GM23248 (cell line): ENCODE measurements around the gene TBXAS1. TPM values are rescaled to one million over a fixed set of nuclear protein-coding genes. Genes with fewer than 3 reads are reported as not detected.

Experiments
- DNase-seq: peaks from one replicate; pipeline ENCODE4 v3.0.0-alpha.2; 2015
- H2AFZ ChIP-seq: fragments of 200-600 bp; sonication (generic); 2 replicates; pipeline ENCODE4 v1.6.1; 2016; ENCODE audit warnings: antibody characterized with exemption
- H3F3A ChIP-seq: fragments of 200-600 bp; sonication (generic); 2 replicates; pipeline ENCODE4 v1.6.1; 2016; ENCODE audit warnings: mild to moderate bottlenecking, antibody characterized with exemption, mixed run types; ENCODE audit not compliant: insufficient read depth
- H3K27ac ChIP-seq: fragments of 200-600 bp; sonication (generic); 2 replicates; pipeline ENCODE4 v1.5.1; 2016; ENCODE audit warnings: mild to moderate bottlenecking
- H3K27me3 ChIP-seq: fragments of 200-600 bp; sonication (generic); replicated peaks from 2 replicates; pipeline ENCODE4 v1.6.1; 2016; ENCODE audit warnings: mild to moderate bottlenecking; ENCODE audit not compliant: insufficient read depth
- H3K36me3 ChIP-seq: fragments of 200-600 bp; sonication (generic); 2 replicates; pipeline ENCODE4 v1.6.1; 2016; ENCODE audit warnings: low read depth, mild to moderate bottlenecking
- H3K4me1 ChIP-seq: fragments of 200-600 bp; sonication (generic); 2 replicates; pipeline ENCODE4 v1.6.1; 2016; ENCODE audit warnings: mild to moderate bottlenecking; ENCODE audit not compliant: insufficient read depth
- H3K4me2 ChIP-seq: fragments of 200-600 bp; sonication (generic); one replicate; pipeline ENCODE4 v1.6.1; 2016; ENCODE audit warnings: mild to moderate bottlenecking; ENCODE audit not compliant: unreplicated experiment
- H3K4me3 ChIP-seq: fragments of 200-600 bp; sonication (generic); 2 replicates; pipeline ENCODE4 v1.5.1; 2016; ENCODE audit warnings: mild to moderate bottlenecking
- H3K79me2 ChIP-seq: fragments of 200-600 bp; sonication (generic); 2 replicates; pipeline ENCODE4 v1.6.1; 2016; ENCODE audit warnings: mild to moderate bottlenecking; ENCODE audit not compliant: insufficient read depth
- H3K9ac ChIP-seq: fragments of 200-600 bp; sonication (generic); 2 replicates; pipeline ENCODE4 v1.6.1; 2016; ENCODE audit warnings: mild to moderate bottlenecking
- H3K9me2 ChIP-seq: fragments of 200-600 bp; sonication (generic); 2 replicates; pipeline ENCODE4 v1.6.1; 2016; ENCODE audit warnings: mixed run types, mild to moderate bottlenecking, moderate library complexity; ENCODE audit not compliant: insufficient read depth
- H3K9me3 ChIP-seq: fragments of 200-600 bp; sonication (generic); one replicate; pipeline ENCODE4 v1.6.1; 2017; ENCODE audit warnings: low read depth
- H4K20me1 ChIP-seq: fragments of 200-600 bp; sonication (generic); 2 replicates; pipeline ENCODE4 v1.6.0; 2016; ENCODE audit not compliant: insufficient read depth
- EZH2 ChIP-seq: fragments of 200-600 bp; sonication (generic); IDR thresholded peaks from 2 replicates; pipeline ENCODE4 v1.6.1; 2018; ENCODE audit warnings: antibody characterized with exemption, mild to moderate bottlenecking; ENCODE audit not compliant: insufficient read depth, poor library complexity, severe bottlenecking
- EZH2phosphoT487 ChIP-seq: fragments of 200-600 bp; sonication (generic); IDR thresholded peaks from 2 replicates; pipeline ENCODE4 v1.6.1; 2018; ENCODE audit warnings: antibody characterized with exemption, moderate library complexity, mild to moderate bottlenecking, low read depth; ENCODE audit not compliant: insufficient read depth
- WGBS, 2 experiments: methylation state at CpG; one replicate each; pipeline ENCODE4 v1.1.6; 2015 to 2017; ENCODE audit warnings: low lambda C conversion rate in 2 of 2, low coverage in 1 of 2; ENCODE audit errors: missing lambda C conversion rate in 2 of 2; 5-methylcytosine and 5-hydroxymethylcytosine counted together
- in situ Hi-C: fragments of 300-500 bp; cut with MboI; formaldehyde crosslinking; loops from 2 replicates; pipeline ENCODE4 v1.15.0; 2020
- polyA plus RNA-seq: library from polyadenylated mRNA; unstranded; fragments of >200 nt; fragmentation: Nextera tagmentation; extraction: Ambion mirVana; gene quantifications from 2 replicates; pipeline ENCODE4 v1.2.1, GENCODE V29; 2016
- total RNA-seq: library from RNA; depleted of rRNA; stranded (reverse); fragments of >200 nt; shearing (Covaris generic); gene quantifications from 2 replicates; pipeline ENCODE4 v1.2.3, GENCODE V29; 2014

TBXAS1 gene
- total and polyA plus RNA-seq, 2 experiments from 2014 or later, result 0.49 TPM; not detected in 1

DNA sequence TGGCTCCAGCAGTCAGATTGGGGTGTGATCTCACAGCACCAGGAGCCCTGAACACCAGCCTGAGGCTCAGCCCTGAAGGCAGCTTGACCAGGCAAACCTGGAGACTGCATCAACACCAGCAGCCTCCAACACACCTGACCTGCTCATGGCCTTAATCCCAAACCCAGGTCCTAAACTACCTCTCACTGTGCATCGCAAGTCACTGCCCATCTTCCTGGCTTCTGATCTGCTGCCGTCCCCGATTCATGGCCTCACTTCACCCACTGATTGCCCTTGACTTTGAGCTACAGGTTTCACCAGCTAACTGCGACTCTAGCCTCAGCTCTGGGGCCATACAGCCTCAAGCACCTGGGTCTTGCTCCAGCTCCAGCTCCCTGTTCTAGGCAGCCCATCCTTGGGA is 184.6 kb downstream of the TBXAS1 start:
- no peaks in the 10 kb centered on the region for H3K36me3 ChIP-seq
- no peak for DNase-seq
- no peaks in the 10 kb centered on the region for H3F3A ChIP-seq
- H2AFZ ChIP-seq, result no peak overlapping the region
- no peak overlapping the region for H3K4me2 ChIP-seq
- H3K9me3 ChIP-seq, result no peaks in the 10 kb centered on the region
- H3K4me3 ChIP-seq, result no peak overlapping the region
- no peaks in the 10 kb centered on the region for H3K79me2 ChIP-seq
- H3K9ac ChIP-seq, result no peak overlapping the region
- TF ChIP-seq EZH2 (no peak), EZH2phosphoT487 (no peak)
- no peaks in the 10 kb centered on the region for H3K9me2 ChIP-seq
- no peaks in the 10 kb centered on the region for H3K4me1 ChIP-seq
- 93 to 96% methylated on average over 4 of the region's 4 CpGs for WGBS, 2 experiments
- H3K27me3 ChIP-seq, result peaks cover 24% of the 10 kb centered on the region; the same call in 1 of the 2 replicates
- no peak overlapping the region for H3K27ac ChIP-seq
- H4K20me1 ChIP-seq, result no peaks in the 10 kb centered on the region
- in situ Hi-C loops, result loop anchor here (25.0 kb wide), 1 partner anchor 526 kb away; the partner anchor contains the start of gene KLRG2

- no peak for TF ChIP-seq EZH2
- no peak for TF ChIP-seq EZH2phosphoT487
- H3K4me3 ChIP-seq, result no peak overlapping the region
- no peaks in the 10 kb centered on the region for H3K9me3 ChIP-seq
- in situ Hi-C loops, result loop anchor here (25.0 kb wide), 1 partner anchor 527 kb away; the partner anchor contains the start of gene KLRG2
- no peak overlapping the region for H3K27ac ChIP-seq
- H3K9me2 ChIP-seq, result no peaks in the 10 kb centered on the region
- H3K79me2 ChIP-seq, result no peaks in the 10 kb centered on the region
- no peak overlapping the region for H2AFZ ChIP-seq
- no peak overlapping the region for H3K4me2 ChIP-seq
- H3K4me1 ChIP-seq, result no peaks in the 10 kb centered on the region
- H4K20me1 ChIP-seq, result no peaks in the 10 kb centered on the region
- 77 to 78% methylated on average over 10 of the region's 10 CpGs for WGBS, 2 experiments
- peaks cover 24% of the 10 kb centered on the region; the same call in 1 of the 2 replicates for H3K27me3 ChIP-seq
- no peak for DNase-seq
- no peaks in the 10 kb centered on the region for H3K36me3 ChIP-seq
- H3K9ac ChIP-seq, result no peak overlapping the region
- H3F3A ChIP-seq, result no peaks in the 10 kb centered on the region
These were observed 185.1 kb downstream of the TBXAS1 start for GRCh38 chr7:140014123-140014522.

GRCh38 chr7:140015471-140015970 is 186.5 kb downstream of the TBXAS1 start:
- Histone ChIP-seq H2AFZ (no peak overlapping the region), H3K4me2 (no peak overlapping the region), H3K4me3 (no peak overlapping the region), H3K36me3 (no peaks in the 10 kb centered on the region), H4K20me1 (no peaks in the 10 kb centered on the region), H3K9me3 (no peaks in the 10 kb centered on the region), H3K9me2 (no peaks in the 10 kb centered on the region), H3K79me2 (no peaks in the 10 kb centered on the region), H3K27ac (no peak overlapping the region), H3K4me1 (no peaks in the 10 kb centered on the region), H3F3A (no peaks in the 10 kb centered on the region), H3K9ac (no peak overlapping the region), H3K27me3 (peaks cover 23% of the 10 kb centered on the region; the same call in 1 of the 2 replicates)
- in situ Hi-C loops, result loop anchor here (25.0 kb wide), 1 partner anchor 528 kb away; the partner anchor contains the start of gene KLRG2
- TF ChIP-seq EZH2phosphoT487, result no peak
- TF ChIP-seq EZH2, result no peak
- 74% methylated on average over 10 to 11 of the region's 11 CpGs for WGBS, 2 experiments
- DNase-seq, result no peak

GRCh38 chr7:140016540-140016939 is 187.5 kb downstream of the TBXAS1 start:
- in situ Hi-C loops, result loop anchor here (25.0 kb wide), 1 partner anchor 529 kb away; the partner anchor contains the start of gene KLRG2
- TF ChIP-seq EZH2 (no peak), EZH2phosphoT487 (no peak)

More at GRCh38 chr7:140016540-140016939, 187.5 kb downstream of the TBXAS1 start:
- Histone ChIP-seq H3K27ac (no peak overlapping the region), H3K4me2 (no peak overlapping the region), H3K79me2 (no peaks in the 10 kb centered on the region), H4K20me1 (no peaks in the 10 kb centered on the region), H3K9me2 (no peaks in the 10 kb centered on the region), H3K4me3 (no peak overlapping the region), H3K9me3 (no peaks in the 10 kb centered on the region), H3K27me3 (peaks cover 13% of the 10 kb centered on the region; the same call in 1 of the 2 replicates), H2AFZ (no peak overlapping the region), H3K36me3 (no peaks in the 10 kb centered on the region), H3K9ac (no peak overlapping the region), H3F3A (no peaks in the 10 kb centered on the region), H3K4me1 (no peaks in the 10 kb centered on the region)
- 40% methylated on average over 9 of the region's 9 CpGs for whole genome bisulfite sequencing, 2 experiments
- DNase-seq, result no peak
